HG03039 (cell line): ENCODE measurements around the gene CLDN3.
A peak's percentile ranks its signal among the peaks of the same experiment; 100 is the strongest.

ENCODE experiments used
- ATAC-seq: cut with Tn5 transposase; IDR thresholded peaks from one replicate; pipeline ENCODE4 v1.9.1; 2021; ENCODE audit warnings: mild to moderate bottlenecking, moderate library complexity; ENCODE audit not compliant: unreplicated experiment

Gene CLDN3

DNA sequence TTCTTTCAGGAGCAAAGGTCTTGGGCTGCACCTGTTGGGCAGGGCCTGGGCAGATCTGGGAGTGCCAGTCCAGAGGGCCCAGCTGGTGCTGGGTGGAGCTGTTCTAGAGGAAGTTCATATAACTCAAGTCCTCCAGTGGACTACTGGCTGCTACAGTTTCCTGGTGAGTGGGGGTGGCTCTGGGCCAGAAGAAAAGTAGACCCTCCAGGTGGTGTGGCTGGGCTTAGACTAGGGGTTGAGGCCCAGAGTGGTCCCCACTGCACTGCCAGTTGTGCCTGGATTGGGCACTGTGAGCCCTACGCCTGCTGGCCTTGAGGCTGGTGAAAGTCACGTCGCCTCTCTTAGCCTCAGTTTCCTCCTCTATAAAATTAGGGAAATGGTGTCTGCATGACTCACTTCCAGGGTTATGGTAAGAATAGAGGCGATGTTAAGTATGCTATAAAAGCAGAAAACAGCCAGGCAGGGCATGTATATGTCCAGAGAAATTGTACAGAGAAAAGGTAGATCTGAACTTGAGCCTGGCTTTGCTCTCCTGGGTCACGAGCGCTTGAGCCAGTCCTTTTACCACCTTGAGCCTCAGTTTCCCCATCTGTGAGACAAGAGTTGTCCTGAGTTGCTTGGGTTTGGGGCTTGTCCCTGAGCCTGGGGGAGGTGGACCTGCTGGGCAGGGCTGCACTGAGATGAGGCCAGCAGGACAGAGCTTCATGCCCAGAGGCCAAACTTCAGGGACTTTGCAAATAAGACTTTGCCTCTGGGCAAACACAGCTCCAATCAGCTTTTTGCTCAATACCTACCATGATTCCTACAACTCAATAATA, 3.8 kb upstream of the CLDN3 start:
- no peak for ATAC-seq

DNA sequence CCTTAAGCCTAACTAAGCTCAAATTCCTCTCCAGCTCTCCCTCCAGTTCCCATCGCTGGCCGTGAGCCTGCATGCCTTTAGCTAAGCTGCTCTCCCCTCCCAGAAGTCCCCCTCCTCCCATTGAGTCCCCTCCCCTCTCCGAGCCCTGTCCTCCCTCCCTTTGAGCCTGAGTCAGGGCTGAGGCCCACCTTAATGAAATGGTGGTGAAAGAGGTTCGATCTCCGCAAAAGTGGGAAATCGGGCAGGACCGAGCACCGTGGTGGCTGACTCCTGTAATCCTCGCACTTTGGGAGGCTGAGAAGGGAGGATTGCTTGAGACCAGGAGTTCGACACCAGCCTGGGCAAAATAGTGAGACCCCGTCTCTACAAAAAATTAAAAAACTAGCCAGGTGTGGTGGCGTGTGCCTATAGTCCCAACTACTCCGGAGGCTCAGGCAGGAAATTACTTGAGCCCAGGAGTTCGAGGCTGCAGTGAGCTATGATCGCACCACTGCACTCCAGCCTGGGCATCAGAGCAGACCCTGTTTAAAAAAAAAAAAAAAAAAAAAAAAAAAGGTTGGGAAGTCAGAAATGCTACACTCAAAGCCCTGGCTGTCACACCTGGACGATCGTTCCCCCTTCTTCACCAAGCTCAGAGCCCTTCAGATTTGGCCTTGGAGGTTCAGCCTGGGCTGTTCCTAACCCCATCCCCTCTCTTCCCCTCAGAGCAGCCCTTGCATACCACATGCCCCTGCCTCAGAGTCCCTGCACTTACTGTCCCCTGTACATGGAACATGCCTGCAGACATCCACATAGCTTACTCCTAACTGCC, 995 bp upstream of the CLDN3 start:
- no peak for ATAC-seq

- ATAC-seq, result no peak
These were observed 529 bp downstream of the CLDN3 start for GRCh38 chr7:73769481-73770001.

DNA sequence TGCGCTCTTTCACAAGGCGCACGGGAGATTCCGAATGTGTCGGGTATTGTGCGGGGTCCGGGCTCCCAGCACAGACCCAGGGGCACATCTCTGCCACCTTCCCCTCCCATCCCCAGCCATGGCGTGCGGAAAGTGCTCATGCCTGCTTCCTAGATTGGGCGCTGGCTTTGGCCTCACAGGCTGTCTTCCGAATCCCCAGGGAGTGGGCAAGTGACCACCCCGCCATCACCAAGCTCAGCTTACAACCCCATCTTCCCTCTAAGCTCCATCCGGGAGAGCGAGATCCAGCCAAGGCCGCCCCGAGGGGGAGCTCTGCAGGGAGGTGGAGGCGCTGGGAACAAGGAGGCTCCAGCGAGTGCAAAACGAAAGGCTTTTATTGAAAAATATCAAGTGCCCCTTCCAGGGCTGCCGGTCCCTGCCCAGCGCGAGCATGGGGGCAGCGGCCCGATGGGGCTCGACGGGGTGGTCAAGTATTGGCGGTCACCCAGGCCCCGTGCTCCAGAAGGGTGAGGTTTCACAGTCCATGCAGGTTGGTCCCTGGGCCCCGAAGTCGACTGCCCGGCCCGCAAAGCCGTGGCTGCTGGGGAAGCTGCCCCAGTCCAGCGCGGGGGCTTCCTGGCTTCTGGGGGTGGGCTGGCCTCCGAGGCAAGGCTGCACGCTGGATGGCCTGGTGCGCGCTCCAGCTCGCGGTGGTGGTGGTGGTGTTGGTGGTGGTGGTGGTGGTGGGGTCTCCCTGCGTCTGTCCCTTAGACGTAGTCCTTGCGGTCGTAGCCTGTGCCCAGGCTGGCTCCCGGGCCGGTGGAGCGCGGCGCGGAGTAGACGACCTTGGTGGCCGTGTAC, 1.2 kb downstream of the CLDN3 start:
- no peak for ATAC-seq

- ATAC-seq, result no peak
These were observed 3.4 kb downstream of the CLDN3 start for GRCh38 chr7:73766556-73767229.

DNA sequence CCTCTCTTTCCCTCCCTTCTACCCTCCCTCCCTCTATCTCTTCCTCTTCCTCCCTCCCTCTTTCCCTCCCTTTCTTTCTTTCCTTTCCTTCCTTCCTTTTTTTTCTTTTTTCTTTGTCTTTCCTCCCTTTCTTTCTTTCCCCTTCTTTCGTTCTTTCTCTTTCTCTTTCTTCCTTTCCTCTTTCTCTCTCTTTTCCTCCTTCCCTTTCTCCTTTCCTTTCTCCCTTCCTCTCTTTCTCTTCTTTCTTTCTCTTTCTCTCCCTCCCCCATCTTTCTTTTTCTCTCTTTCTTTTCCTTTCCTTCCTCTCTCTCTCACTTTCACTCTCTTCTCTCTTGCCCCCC, 7.4 kb downstream of the CLDN3 start:
- ATAC-seq, result no peak

- no peak for ATAC-seq
These were observed 8.0 kb downstream of the CLDN3 start for GRCh38 chr7:73761854-73762658.

GRCh38 chr7:73758581-73759138, 11.4 kb downstream of the CLDN3 start:
- ATAC-seq, result no peak

GRCh38 chr7:73749931-73750776, 19.9 kb downstream of the CLDN3 start:
- no peak for ATAC-seq

GRCh38 chr7:73746378-73746777, 23.7 kb downstream of the CLDN3 start:
- ATAC-seq, result no peak

GRCh38 chr7:73742753-73743641, 27.1 kb downstream of the CLDN3 start:
- no peak for ATAC-seq

- no peak for ATAC-seq
These were observed 27.7 kb downstream of the CLDN3 start for GRCh38 chr7:73742338-73742752.

DNA sequence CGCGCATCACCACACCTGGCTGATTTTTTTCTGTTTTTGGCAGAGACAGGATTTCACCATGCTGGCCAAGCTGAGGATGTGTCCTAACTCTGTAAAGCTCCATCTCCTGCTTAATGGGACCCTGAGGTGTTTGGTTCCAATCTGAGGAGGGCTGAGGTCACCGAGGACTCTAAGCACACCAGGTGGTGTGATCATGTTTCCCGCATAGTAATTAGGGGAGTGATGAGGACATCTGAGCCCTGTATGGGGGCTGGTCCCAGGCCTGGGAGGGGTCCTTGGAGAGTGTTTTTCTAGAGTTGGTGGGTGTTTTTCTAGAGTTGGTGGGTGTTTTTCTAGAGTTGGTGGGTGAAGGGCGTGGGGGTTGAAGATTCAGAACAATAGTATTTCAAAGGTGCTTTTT, 28.5 kb downstream of the CLDN3 start:
- ATAC-seq, result no peak

- no peak for ATAC-seq
These were observed 29.3 kb downstream of the CLDN3 start for GRCh38 chr7:73740771-73741170.

- ATAC-seq, result no peak
These were observed 29.9 kb downstream of the CLDN3 start for GRCh38 chr7:73740212-73740611.

DNA sequence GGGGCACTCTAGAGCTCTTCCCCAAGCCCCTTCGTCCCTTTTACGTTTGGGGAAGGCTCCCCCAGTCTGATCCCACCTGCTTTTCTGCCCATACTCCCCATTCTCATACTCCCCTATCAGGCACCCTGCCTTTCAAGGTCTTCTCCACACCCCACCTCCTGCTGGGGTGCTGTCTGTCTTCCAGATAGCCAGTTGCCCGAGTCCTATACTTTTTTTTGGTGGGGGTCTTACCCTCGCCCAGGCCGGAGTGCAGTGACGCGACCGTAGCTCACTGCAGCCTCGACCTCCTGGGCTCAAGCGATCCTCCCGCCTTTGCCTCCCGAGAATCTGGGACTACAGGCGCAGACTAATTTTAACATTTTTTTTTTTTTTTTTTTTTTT, 30.7 kb downstream of the CLDN3 start:
- ATAC-seq, result no peak

DNA sequence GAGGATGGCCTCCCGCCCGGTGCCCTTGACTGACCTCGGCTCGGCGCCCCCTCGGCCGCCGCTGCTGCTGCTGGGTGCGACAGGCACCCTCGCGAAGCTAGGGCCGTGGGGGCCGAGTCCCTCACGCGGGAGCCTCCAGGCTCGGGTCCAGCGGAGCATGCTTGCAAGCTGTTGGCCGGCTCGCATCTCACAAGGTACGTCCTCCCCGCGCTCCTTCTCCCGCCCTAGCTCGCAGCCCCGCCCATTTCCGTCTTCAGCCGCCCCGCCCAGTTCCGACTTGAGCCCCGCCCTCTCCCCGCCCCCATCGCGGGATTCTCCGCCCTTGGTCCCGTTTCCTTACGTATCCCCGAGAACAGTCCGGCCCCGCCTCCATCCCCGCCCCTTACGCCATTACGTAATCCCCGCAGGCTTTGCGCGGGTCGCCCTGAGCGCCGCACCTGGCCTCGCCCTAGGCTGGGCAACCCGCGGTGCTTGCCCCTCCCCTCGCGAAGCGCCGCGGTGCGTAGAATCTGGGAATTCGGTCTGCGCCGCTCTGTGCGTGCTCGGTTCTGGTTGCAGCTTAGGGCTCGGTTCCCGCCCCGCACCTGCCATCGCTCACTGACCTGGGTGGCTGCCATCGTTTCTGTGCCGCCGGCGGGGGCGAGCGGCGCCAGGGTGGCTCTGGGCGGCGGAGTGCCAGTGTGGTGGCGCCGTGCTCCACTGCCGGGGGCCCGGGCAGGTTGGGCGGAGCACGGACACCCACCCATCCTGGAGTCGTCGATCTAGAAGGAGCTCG, 31.3 kb downstream of the CLDN3 start, which contains the start of gene ABHD11:
ABHD11 (minus strand) TSS at position 191 of the 775 bp plus-strand sequence; CDS start at position 159, 32 bp downstream.
- peak; percentile 82 for ATAC-seq
